PC-3 (cell line): ENCODE data around the gene LAMA5.

Experiments
- EZH2 ChIP-seq: fragments of 300-600 bp; sonication (generic); IDR thresholded peaks from one replicate; pipeline ENCODE4 v1.6.1; 2017; ENCODE audit warnings: antibody characterized with exemption, mild to moderate bottlenecking, low read length; ENCODE audit not compliant: unreplicated experiment
- EZH2phosphoT487 ChIP-seq: fragments of 300-600 bp; sonication (generic); IDR thresholded peaks from 2 replicates; pipeline ENCODE4 v1.6.1; 2018; ENCODE audit warnings: mild to moderate bottlenecking, antibody characterized with exemption, low read length, borderline replicate concordance
- TF ChIP-seq, protein P1 (sequence below): fragments of 300-600 bp; sonication (generic); conservative IDR thresholded peaks from 2 replicates; pipeline ENCODE4 v1.5.1; 2017; ENCODE audit warnings: antibody characterized with exemption, low read depth, mild to moderate bottlenecking, low read length

DNA sequence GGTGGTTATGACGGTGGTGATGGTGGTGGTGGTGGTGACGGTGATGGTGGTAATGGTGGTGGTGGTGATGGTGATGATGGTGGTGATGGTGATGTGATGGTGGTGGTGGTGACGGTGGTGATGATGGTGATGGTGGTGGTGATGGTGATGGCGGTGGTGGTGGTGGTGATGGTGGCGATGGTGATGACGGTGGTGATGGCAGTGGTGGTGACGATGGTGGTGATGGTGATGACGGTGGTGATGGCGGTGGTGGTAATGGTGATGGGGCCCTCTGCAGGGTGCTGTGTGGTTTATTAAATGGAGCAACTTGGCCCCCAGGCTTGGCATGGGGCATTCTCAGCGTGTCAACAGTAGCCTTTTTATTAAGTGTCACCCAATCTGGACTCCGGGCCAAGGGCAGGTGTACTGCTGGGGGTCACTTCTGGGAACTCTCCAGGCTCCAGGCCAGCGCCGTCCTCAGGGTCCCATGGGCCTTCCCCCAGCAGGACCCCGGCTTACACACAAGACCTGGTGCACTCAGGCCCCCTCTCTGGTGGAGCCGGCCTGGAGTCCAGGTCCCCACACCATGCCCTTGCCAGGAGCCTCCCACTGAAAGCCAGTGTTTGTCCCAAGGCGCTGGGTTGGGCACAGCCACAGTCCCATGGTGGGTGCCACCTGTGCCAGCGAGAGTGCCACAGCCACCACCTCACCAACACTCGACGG lies 31.2 kb upstream of the LAMA5 start:
- TF ChIP-seq, protein P1, sequence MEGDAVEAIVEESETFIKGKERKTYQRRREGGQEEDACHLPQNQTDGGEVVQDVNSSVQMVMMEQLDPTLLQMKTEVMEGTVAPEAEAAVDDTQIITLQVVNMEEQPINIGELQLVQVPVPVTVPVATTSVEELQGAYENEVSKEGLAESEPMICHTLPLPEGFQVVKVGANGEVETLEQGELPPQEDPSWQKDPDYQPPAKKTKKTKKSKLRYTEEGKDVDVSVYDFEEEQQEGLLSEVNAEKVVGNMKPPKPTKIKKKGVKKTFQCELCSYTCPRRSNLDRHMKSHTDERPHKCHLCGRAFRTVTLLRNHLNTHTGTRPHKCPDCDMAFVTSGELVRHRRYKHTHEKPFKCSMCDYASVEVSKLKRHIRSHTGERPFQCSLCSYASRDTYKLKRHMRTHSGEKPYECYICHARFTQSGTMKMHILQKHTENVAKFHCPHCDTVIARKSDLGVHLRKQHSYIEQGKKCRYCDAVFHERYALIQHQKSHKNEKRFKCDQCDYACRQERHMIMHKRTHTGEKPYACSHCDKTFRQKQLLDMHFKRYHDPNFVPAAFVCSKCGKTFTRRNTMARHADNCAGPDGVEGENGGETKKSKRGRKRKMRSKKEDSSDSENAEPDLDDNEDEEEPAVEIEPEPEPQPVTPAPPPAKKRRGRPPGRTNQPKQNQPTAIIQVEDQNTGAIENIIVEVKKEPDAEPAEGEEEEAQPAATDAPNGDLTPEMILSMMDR, result no peak
- no peak for TF ChIP-seq EZH2phosphoT487
- TF ChIP-seq EZH2, result no peak
